Measurements from ENCODE around the gene PRDM15. TPM values are rescaled to one million over a fixed set of nuclear protein-coding genes. Genes with fewer than 3 reads are reported as not detected.
"Not testable (repeated sequence)": the region's sequence is repeated elsewhere in the genome, so short reads cannot be mapped to it uniquely, and the experiment has no call there.

PRDM15 gene
- total and polyA plus RNA-seq, 7 experiments from 2014 or later: 1.3 to 20.1 (median 15.1) TPM

GRCh38 chr21:41796476-41797080, 82.6 kb downstream of the PRDM15 start:
- peaks cover 2 to 19% (median 16%) of the 10 kb centered on the region in 5 donors for H3K36me3 Mint-ChIP-seq
- ATAC-seq (no peak), DNase-seq (no peak)
- Histone ChIP-seq H3K4me1 (ENCODE audit: control insufficient read depth in 2 of 2, insufficient read depth in 2 of 2, low read length in 2 of 2) (no peaks in the 10 kb centered on the region), H3K36me3 (ENCODE audit: control insufficient read depth in 2 of 3, insufficient read depth in 3 of 3, low read length in 3 of 3) (peaks cover 0 to 39% (median 9%) of the 10 kb centered on the region in 3 experiments), H3K27me3 (ENCODE audit: control insufficient read depth in 2 of 2, insufficient read depth in 2 of 2, low read length in 2 of 2) (no peaks in the 10 kb centered on the region), H3K9me3 (ENCODE audit: control insufficient read depth in 2 of 3, low read length in 3 of 3) (no peaks in the 10 kb centered on the region), H3K4me3 (ENCODE audit: low read length) (no peak overlapping the region), H3K27ac (ENCODE audit: low read depth, low read length) (no peak overlapping the region)
- CTCF ChIA-PET: no interaction called here
- H3K27ac Mint-ChIP-seq: no peak overlapping the region
- no peak overlapping the region for H3K4me3 Mint-ChIP-seq
- H3K4me1 Mint-ChIP-seq: no peaks in the 10 kb centered on the region
- POLR2A ChIA-PET: no interaction called here
- intact Hi-C loops (cut with micrococcal nuclease): no loop called here
- peaks cover 5 to 24% (median 13%) of the 10 kb centered on the region in 11 donors for H3K9me3 Mint-ChIP-seq
- peaks cover 0 to 19% (median 0%) of the 10 kb centered on the region in 5 donors for H3K27me3 Mint-ChIP-seq

GRCh38 chr21:41795726-41796125, 83.4 kb downstream of the PRDM15 start:
- Histone ChIP-seq H3K27ac (ENCODE audit: low read depth, low read length) (no peak overlapping the region), H3K9me3 (ENCODE audit: control insufficient read depth in 2 of 3, low read length in 3 of 3) (no peaks in the 10 kb centered on the region), H3K4me3 (ENCODE audit: low read length) (no peak overlapping the region), H3K36me3 (ENCODE audit: control insufficient read depth in 2 of 3, insufficient read depth in 3 of 3, low read length in 3 of 3) (peaks cover 0 to 30% (median 5%) of the 10 kb centered on the region in 3 experiments), H3K4me1 (ENCODE audit: control insufficient read depth in 2 of 2, insufficient read depth in 2 of 2, low read length in 2 of 2) (no peaks in the 10 kb centered on the region), H3K27me3 (ENCODE audit: control insufficient read depth in 2 of 2, insufficient read depth in 2 of 2, low read length in 2 of 2) (no peaks in the 10 kb centered on the region)
- CTCF ChIA-PET: no interaction called here
- Mint-ChIP-seq H3K27me3 (peaks cover 0 to 19% (median 4%) of the 10 kb centered on the region in 5 donors), H3K36me3 (peaks cover 3 to 23% (median 13%) of the 10 kb centered on the region in 5 donors), H3K9me3 (peaks cover 5 to 29% (median 14%) of the 10 kb centered on the region in 11 donors), H3K4me1 (no peaks in the 10 kb centered on the region), H3K4me3 (no peak overlapping the region), H3K27ac (no peak overlapping the region)
- ATAC-seq: no peak
- intact Hi-C loops (cut with micrococcal nuclease): no loop called here
- POLR2A ChIA-PET: no interaction called here
- DNase-seq: no peak

- H3K36me3 ChIP-seq (ENCODE audit: control insufficient read depth in 2 of 3, insufficient read depth in 3 of 3, low read length in 3 of 3): peaks cover 0 to 20% (median 2%) of the 10 kb centered on the region in 3 experiments
- Mint-ChIP-seq H3K36me3 (peaks cover 3 to 23% (median 4%) of the 10 kb centered on the region in 5 donors), H3K4me1 (no peaks in the 10 kb centered on the region), H3K4me3 (no peak overlapping the region), H3K9me3 (peaks cover 5 to 35% (median 16%) of the 10 kb centered on the region in 11 donors), H3K27ac (no peak overlapping the region), H3K27me3 (peaks cover 0 to 25% (median 4%) of the 10 kb centered on the region in 5 donors)
- ATAC-seq (no peak), DNase-seq (no peak)
- H3K27me3 ChIP-seq (ENCODE audit: control insufficient read depth in 2 of 2, insufficient read depth in 2 of 2, low read length in 2 of 2): no peaks in the 10 kb centered on the region
- intact Hi-C loops (cut with micrococcal nuclease): no loop called here
- no peaks in the 10 kb centered on the region for H3K9me3 ChIP-seq (ENCODE audit: control insufficient read depth in 2 of 3, low read length in 3 of 3)
- POLR2A ChIA-PET: no interaction called here
- H3K4me1 ChIP-seq (ENCODE audit: control insufficient read depth in 2 of 2, insufficient read depth in 2 of 2, low read length in 2 of 2): no peaks in the 10 kb centered on the region
- H3K4me3 ChIP-seq (ENCODE audit: low read length): no peak overlapping the region
- no peak overlapping the region for H3K27ac ChIP-seq (ENCODE audit: low read depth, low read length)
- CTCF ChIA-PET: no interaction called here
These were observed 84.5 kb downstream of the PRDM15 start for GRCh38 chr21:41794600-41794999.

- Histone ChIP-seq H3K27ac (ENCODE audit: low read depth, low read length) (no peak overlapping the region), H3K9me3 (ENCODE audit: control insufficient read depth in 2 of 3, low read length in 3 of 3) (no peaks in the 10 kb centered on the region), H3K36me3 (ENCODE audit: control insufficient read depth in 2 of 3, insufficient read depth in 3 of 3, low read length in 3 of 3) (peaks cover 0 to 5% (median 0%) of the 10 kb centered on the region in 3 experiments), H3K4me1 (ENCODE audit: control insufficient read depth in 2 of 2, insufficient read depth in 2 of 2, low read length in 2 of 2) (no peaks in the 10 kb centered on the region), H3K4me3 (ENCODE audit: low read length) (no peak overlapping the region), H3K27me3 (ENCODE audit: control insufficient read depth in 2 of 2, insufficient read depth in 2 of 2, low read length in 2 of 2) (no peaks in the 10 kb centered on the region)
- DNase-seq (no peak), ATAC-seq (no peak)
- Mint-ChIP-seq H3K4me1 (no peaks in the 10 kb centered on the region), H3K36me3 (peaks cover under 1 to 20% (median 4%) of the 10 kb centered on the region in 5 donors), H3K27me3 (peaks cover 4 to 40% (median 9%) of the 10 kb centered on the region in 5 donors), H3K4me3 (no peak overlapping the region), H3K9me3 (peaks cover 5 to 36% (median 16%) of the 10 kb centered on the region in 11 donors), H3K27ac (no peak overlapping the region)
- CTCF ChIA-PET: no interaction called here
- POLR2A ChIA-PET: no interaction called here
- intact Hi-C loops (cut with micrococcal nuclease): no loop called here
These were observed 86.4 kb downstream of the PRDM15 start for GRCh38 chr21:41792711-41793110.

- Histone ChIP-seq H3K9me3 (ENCODE audit: control insufficient read depth in 2 of 3, low read length in 3 of 3) (no peaks in the 10 kb centered on the region), H3K36me3 (ENCODE audit: control insufficient read depth in 2 of 3, insufficient read depth in 3 of 3, low read length in 3 of 3) (no peaks in the 10 kb centered on the region), H3K4me3 (ENCODE audit: low read length) (no peak overlapping the region), H3K27ac (ENCODE audit: low read depth, low read length) (no peak overlapping the region), H3K4me1 (ENCODE audit: control insufficient read depth in 2 of 2, insufficient read depth in 2 of 2, low read length in 2 of 2) (no peaks in the 10 kb centered on the region), H3K27me3 (ENCODE audit: control insufficient read depth in 2 of 2, insufficient read depth in 2 of 2, low read length in 2 of 2) (peaks cover 4 to 11% of the 10 kb centered on the region in 2 donors)
- Mint-ChIP-seq H3K4me1 (peaks cover 0 to 11% (median 8%) of the 10 kb centered on the region in 7 donors), H3K27me3 (peaks cover 34 to 55% (median 45%) of the 10 kb centered on the region in 5 donors), H3K36me3 (peaks cover 0 to 7% (median 2%) of the 10 kb centered on the region in 5 donors), H3K27ac (no peak overlapping the region), H3K9me3 (peaks cover 0 to 12% (median 3%) of the 10 kb centered on the region in 11 donors), H3K4me3 (no peak overlapping the region)
- no peak for DNase-seq
- CTCF ChIA-PET: no interaction called here
- POLR2A ChIA-PET: interaction anchor here (0.6 kb wide), 1 partner anchor 255 kb away, joined by 4 read pairs; no protein-coding TSS in a partner anchor
- ATAC-seq: no peak
- intact Hi-C loops (cut with micrococcal nuclease): no loop called here
These were observed 92.6 kb downstream of the PRDM15 start for GRCh38 chr21:41786509-41786987.

- intact Hi-C loops (cut with micrococcal nuclease); H3K4me1 ChIP-seq (ENCODE audit: control insufficient read depth in 2 of 2, insufficient read depth in 2 of 2, low read length in 2 of 2); ATAC-seq; DNase-seq; H3K9me3 ChIP-seq (ENCODE audit: control insufficient read depth in 2 of 3, low read length in 3 of 3); H3K4me3 Mint-ChIP-seq; H3K36me3 Mint-ChIP-seq; H3K27ac ChIP-seq (ENCODE audit: low read depth, low read length); H3K27ac Mint-ChIP-seq; H3K4me3 ChIP-seq (ENCODE audit: low read length); H3K36me3 ChIP-seq (ENCODE audit: control insufficient read depth in 2 of 3, insufficient read depth in 3 of 3, low read length in 3 of 3); H3K9me3 Mint-ChIP-seq; POLR2A ChIA-PET: not testable (repeated sequence)
- CTCF ChIA-PET: interaction anchor here (0.7 kb wide), 2 partner anchors 205 to 1304 kb away, joined by 3 read pairs; no protein-coding TSS in a partner anchor
- H3K27me3 ChIP-seq (ENCODE audit: control insufficient read depth in 2 of 2, insufficient read depth in 2 of 2, low read length in 2 of 2): peaks cover 4 to 15% of the 10 kb centered on the region in 2 donors
- H3K27me3 Mint-ChIP-seq: peaks cover 42 to 61% (median 48%) of the 10 kb centered on the region in 5 donors
- peaks cover 0 to 11% (median 8%) of the 10 kb centered on the region in 7 donors for H3K4me1 Mint-ChIP-seq
These were observed 93.9 kb downstream of the PRDM15 start for GRCh38 chr21:41785262-41785661.
